ENCODE measurements around the gene TRIM68.

TRIM68 gene, protein sequence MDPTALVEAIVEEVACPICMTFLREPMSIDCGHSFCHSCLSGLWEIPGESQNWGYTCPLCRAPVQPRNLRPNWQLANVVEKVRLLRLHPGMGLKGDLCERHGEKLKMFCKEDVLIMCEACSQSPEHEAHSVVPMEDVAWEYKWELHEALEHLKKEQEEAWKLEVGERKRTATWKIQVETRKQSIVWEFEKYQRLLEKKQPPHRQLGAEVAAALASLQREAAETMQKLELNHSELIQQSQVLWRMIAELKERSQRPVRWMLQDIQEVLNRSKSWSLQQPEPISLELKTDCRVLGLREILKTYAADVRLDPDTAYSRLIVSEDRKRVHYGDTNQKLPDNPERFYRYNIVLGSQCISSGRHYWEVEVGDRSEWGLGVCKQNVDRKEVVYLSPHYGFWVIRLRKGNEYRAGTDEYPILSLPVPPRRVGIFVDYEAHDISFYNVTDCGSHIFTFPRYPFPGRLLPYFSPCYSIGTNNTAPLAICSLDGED

DNA sequence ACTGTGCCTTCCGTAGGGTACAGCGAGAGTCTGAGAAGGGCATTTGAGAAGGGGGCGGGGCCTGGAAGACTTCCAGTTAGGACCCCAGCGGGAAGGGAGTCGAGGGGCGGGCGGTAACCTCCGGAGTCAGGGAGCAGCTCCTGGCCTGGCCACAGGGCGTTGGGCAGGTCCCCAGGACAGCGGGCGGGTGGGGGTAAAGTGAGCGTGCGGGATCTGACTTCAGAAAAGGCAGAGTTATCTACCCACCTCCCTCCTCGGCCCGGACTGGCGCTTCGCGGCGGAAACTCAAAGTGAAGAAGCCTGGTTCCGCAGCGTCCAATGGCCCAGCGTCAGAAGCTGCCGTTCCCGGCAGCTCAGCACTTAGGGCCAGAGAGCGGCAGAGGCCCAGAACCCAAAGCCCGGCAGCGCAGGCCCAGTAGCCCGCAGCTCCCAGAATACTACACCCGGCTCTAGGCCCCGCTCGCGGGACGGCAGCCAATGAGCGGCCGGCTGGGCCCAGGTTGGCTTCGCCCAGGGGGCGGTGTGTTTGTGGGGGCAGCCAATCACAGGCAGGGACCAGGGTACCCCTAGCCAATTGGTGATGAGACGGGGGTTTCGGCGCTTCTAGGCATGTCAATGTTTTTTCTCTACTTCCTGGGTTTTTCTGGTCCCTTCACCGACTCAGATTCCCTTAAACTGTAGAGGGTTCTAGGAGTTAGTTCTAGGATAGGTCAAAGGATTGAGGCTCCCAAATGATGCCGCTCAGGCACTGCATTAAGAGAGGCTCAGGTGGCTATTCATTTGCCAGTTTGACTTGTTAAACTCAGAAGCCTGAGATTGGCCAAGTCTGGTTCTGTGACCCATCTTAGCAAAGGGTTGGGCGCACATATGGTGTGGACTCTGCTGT is at the start of gene TRIM68:
Gene TRIM68 (minus strand): TSS at position 451 of the 886 bp plus-strand sequence. CDS start 2,727 bp downstream, outside the sequence.
- peak; percentile 99 for FAIRE-seq

DNA sequence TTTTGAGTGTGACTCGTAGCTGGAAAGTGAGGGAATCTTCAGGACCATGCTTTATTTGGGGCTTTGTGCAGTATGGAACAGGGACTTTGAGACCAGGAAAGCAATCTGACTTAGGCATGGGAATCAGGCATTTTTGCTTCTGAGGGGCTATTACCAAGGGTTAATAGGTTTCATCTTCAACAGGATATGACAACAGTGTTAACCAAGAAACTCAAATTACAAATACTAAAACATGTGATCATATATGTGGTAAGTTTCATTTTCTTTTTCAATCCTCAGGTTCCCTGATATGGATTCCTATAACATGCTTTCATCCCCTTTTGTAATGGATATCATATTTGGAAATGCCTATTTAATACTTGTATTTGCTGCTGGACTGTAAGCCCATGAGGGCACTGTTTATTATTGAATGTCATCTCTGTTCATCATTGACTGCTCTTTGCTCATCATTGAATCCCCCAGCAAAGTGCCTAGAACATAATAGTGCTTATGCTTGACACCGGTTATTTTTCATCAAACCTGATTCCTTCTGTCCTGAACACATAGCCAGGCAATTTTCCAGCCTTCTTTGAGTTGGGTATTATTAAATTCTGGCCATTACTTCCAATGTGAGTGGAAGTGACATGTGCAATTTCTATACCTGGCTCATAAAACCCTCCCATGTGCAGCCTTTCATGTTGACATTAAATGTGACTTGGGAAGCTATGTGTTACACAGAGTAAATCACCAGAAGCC is 46.8 kb upstream of the TRIM68 start:
- no peak for FAIRE-seq

DNA sequence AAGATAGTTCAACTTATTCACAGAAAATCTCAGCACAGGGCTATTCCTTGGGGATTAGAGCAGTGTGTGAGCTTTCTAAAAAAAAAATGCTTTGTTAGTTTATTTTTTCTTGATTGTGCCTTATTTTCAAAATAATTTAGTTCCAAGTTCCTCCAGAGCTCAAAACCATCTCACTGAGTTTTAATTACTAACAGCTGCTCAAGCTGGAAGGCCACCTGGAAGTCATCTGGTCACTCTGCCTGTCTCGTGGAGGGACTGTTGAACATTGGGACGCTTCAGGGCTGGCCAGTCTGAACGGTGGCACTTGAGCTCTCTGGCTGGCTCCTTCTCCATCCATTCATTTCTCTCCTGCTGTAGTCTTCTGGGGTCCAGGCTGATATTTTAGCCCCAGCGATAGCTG is 39.7 kb upstream of the TRIM68 start:
- no peak for FAIRE-seq

DNA sequence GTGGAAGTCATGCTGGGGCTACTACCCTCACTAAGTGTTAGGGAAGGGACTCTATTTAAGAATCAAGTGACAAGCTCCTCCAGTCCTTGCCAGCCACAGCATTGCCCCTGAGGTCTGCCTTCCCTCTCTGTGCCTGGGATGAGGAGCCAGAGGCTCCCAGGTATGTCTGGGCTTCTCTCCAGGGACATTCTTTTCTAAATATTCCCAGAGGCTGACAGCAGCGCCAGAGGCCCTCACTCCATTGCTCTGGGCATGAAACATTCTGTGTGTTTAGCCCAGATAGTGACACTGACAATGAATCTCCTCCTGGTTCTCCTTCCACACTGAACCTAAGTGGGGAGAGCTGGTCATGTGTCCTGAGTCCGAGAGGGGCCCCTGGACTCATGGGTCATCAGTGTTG is 37.9 kb upstream of the TRIM68 start:
- no peak for FAIRE-seq

DNA sequence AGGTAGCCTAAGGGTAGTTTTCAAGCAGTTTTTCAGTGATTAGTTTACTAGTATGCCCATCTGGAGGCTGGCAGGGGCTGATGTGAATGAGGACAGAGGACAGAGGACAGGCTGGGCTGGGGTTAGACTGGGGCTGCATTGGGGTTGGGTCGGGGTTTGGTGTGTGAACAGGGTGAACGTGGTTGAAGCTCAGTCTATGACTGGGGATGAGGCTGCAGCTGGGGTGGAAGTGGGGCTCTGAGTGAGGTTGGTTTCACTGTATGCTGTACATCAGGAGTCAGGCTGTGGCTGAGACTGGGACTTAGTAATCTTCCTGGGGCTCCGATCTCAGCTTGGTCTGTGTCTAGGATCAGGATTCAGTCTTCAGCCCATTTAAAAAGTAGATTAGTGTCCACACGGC is 36.2 kb upstream of the TRIM68 start:
- no peak for FAIRE-seq

DNA sequence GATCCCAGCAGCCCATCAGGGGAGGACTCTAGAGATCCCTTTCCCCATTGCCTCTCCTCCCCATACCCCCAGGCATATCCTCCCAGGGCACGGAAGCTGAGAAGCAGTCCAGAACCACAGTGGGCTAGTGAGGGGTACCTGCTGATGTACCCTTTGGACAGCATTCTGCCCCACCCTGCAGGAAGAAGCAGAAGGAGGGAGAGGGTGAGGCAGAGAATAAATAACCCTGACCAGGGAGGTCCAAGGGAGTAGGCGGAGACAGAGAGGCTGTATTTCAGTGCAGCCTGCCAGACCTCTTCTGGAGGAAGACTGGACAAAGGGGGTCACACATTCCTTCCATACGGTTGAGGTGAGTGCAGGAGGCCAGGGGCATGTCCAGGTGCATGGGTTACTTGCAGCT is 35.7 kb upstream of the TRIM68 start, which contains the start of gene OR51E1:
Gene OR51E1 (plus strand): TSS at position 301 of the 400 bp plus-strand sequence. CDS start 8,545 bp downstream, outside the sequence.
- no peak for FAIRE-seq

DNA sequence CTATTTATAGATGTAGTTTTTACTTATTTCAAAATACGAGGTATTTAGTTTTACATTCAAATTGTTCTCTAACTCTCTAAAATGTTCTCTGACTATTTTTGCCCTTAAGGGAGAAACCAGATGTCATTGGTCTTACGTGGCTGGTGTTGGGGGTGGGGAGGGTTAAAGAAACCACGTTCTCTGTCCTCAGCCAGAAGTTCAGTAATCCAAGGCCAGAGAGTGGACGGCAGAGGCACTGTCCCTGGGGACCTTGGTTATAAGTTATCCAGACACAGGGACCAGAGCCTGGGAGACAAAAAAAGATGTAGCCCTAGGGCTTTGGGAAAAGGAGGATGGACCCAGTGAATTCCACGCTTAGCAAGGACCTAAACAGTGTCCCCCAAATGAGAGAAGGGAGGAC is 35.0 kb upstream of the TRIM68 start:
- no peak for FAIRE-seq

DNA sequence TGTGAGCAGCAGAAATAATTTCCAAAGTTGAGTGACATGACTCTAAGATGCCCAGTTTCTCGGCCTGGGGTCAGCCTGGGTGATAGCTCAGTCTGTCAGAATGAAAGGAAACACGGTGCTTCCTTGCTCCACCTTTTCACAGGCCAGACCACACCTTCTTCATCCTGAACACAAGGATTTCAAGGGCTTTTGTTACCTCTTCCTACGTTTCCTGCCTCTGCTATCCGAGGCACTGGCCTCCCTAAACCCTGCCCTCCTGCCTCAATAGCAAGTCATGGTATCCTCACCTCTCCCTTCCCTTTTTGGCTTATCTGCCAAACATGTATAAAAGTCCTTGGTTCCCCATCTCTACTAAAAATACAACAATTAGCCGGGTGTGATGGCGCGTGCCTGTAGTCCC is 34.0 kb upstream of the TRIM68 start:
- FAIRE-seq = no peak

DNA sequence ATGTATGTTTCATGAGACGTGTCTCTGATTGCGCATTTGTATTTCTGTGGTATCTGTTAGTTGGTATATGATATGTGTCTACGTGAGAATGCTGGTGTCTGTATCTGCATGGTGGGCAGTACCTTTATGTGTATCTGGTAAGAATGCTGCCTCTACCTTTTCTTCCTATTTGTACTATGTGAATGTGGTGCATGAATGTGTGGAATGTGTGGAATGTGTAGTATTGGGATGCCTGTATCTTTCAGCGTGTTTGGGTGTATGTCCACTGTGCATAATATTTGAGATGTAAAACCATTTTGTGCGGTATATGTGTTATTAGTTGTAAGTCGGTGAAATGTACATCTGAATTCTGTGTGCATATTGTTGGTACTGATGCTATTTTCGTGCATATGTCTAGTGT is 33.5 kb upstream of the TRIM68 start:
- FAIRE-seq = no peak

DNA sequence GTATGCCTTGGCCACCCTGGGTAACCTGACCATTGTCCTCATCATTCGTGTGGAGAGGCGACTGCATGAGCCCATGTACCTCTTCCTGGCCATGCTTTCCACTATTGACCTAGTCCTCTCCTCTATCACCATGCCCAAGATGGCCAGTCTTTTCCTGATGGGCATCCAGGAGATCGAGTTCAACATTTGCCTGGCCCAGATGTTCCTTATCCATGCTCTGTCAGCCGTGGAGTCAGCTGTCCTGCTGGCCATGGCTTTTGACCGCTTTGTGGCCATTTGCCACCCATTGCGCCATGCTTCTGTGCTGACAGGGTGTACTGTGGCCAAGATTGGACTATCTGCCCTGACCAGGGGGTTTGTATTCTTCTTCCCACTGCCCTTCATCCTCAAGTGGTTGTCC is 31.9 kb upstream of the TRIM68 start:
- FAIRE-seq = no peak

DNA sequence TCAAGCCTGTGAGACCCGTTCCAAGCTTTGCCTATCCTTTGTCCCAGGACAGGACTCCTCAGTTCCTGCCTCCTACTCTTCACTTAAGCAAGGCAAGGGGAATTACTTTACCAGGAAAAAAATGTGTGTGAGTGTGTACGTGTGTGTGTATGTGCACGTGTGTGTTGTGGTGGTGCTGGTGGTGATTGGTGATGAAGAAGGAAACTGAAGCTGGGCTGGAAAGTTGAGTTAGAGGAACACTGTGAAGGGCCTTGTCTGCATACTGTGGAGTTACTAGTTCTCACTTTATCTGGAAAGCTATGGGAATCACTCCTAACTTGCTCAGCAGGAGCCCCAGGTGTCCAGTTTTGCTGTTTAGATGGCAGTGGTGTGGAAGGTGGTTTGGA is 29.6 kb upstream of the TRIM68 start:
- FAIRE-seq = no peak

DNA sequence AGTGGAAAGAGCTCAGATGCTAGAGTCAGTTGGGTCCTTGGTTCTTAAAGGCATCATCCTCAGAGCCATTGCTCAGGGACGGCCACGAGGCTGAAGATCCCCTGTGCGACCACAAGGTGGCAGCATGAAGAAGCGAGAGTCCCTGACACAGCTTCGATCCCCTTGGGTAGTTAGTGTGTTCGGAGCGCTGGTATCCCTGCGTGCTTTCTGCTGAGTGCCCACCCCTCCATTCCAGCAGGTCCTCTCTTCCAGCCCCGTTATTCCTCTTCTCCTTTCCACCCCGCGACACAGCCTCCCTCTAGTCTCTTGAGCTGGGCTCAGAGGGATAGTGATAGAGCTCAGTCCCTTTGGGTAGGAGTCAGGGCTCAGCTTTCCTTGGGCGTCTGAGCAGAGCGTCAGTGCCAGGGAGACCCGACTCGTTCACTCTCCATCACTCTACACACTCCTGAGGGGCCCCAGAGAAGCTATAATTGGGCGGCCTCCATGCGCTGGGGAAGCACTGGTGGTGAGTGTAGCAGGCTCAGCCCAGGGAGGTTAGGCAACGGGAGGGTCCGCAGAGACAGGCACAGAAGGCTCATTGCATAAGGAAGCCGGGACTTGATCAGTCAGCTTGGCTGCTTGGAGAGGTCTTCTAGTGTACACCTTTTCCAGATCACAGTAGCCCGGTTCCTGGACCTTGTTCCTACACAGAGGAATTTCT is 29.1 kb upstream of the TRIM68 start, which contains the start of gene OR51D1:
Gene OR51D1 (plus strand): TSS at position 516 of the 700 bp plus-strand sequence. CDS start 2,314 bp downstream, outside the sequence.
- no peak for FAIRE-seq

DNA sequence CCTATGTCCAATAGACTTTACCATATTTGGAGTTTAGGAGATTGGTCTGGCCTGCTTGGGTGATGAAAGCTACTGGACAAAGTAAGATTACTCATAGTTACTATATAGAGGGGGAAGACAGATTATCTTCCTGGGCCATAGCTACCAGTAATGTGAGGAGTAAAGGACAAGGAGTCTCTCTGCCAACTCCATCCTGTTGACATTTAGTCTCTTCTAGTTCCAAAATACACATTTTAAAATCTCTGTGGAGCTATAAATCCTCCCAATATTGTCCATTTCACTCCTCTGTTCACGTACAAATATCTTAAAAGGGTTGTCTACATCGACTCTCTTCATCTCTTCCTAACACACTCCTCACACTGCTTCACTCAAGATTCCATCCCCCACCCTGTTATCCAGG is 28.1 kb upstream of the TRIM68 start:
- FAIRE-seq = no peak

DNA sequence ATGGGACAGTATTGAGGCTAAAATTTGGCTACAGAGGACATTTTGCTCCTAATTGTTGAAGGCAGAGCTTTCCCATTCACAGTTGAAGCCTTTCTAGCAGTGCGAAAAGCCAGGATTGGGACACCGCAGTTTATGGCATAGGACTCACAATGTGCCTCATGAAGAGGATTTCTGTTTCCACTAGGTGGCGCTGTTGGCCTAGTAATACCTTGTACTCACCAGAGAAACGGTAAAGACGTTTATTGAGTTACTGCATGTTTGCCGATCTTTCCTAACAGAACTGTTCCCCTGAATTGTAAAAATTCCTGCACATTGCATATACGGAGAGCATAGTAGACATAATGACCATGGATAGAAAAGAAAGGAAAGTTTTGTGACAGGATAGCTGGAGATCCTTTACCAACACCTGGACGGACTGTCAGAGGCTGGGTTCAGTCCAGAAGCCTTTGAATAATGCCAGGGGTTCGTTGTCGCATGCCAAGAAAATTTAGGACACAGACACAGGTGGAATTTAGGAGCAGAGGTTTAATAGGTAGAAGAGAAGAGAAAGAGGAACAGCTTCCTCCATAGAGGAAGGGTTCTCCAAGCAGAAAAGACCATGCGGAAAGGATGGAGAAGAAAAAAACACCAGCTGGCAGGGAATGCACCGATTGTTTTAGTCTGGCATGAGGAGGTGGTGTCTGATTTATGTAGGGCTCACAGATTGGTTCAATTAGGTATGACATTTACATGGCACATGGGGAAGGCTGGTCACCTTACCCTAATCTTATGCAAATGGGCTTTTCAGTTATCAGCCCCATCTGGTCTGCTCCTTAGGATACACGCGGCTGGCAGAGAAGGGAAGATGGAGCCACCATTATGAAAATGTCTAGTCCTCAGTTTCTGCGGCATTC is 18.4 kb upstream of the TRIM68 start:
- peak; percentile 9 for FAIRE-seq

DNA sequence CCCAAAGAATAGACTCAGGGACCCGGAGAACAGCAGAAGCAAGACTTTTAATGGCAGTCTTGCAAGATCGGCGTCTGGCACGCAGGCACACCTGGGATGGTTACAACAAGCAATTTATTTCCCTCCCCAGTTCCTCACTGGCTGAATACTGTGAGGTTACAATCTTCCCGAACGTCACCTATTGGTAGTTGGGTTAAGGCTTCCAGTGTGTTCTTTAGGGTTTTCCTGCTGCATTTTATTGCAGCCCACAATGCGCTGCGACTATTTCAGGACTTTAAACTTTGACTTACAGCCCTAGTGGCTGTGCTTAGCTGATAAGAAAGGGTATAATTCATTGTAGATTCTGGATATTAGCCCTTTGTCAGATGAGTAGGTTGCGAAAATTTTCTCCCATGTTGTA is 11.5 kb upstream of the TRIM68 start:
- FAIRE-seq = no peak

DNA sequence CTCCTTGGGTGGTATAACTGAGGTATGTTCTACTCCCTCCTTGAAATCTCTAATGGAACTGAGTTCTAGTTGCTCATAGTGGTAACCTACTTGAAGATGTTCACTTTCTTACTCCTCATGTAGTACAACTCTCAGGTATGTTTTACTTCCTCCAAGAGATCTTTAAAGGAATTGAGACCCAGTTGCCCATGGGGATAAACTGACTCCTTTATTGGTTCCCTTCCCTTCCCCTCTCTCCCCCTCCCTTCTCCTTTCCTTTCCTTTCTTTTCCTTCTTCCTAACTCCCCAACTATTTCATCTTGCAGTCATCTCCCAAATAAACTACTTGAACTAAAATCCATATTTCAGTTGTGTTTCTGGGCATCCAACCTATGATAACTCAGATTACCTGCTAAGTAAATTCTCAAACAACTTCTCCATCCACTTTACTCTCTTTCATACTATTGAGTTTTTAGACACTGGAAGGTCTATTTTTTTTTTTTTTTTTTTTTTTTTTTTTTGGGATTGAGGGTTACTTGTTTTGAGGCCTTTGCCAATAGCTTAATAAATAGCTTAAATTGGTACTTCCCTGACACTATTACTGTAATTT is 7.9 kb upstream of the TRIM68 start:
- FAIRE-seq = no peak

DNA sequence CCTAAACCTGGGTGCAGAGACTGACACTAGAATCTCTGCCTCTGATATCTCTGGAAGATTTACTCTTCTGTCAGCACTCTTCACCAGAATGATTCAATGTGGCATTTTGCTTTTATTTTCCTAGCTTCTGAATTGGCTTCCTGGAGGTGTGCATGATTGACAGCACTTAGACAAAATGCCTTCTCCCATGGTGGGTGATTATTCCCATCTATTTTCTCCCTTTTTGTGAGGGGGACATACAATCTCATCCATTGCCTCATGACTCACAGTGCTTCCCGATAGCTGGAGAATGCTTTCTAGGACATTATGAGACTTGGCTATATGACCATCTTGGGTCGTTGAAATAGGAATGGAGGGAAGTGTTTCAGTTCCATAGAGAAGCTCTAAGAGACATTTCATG is 4.0 kb upstream of the TRIM68 start:
- no peak for FAIRE-seq

DNA sequence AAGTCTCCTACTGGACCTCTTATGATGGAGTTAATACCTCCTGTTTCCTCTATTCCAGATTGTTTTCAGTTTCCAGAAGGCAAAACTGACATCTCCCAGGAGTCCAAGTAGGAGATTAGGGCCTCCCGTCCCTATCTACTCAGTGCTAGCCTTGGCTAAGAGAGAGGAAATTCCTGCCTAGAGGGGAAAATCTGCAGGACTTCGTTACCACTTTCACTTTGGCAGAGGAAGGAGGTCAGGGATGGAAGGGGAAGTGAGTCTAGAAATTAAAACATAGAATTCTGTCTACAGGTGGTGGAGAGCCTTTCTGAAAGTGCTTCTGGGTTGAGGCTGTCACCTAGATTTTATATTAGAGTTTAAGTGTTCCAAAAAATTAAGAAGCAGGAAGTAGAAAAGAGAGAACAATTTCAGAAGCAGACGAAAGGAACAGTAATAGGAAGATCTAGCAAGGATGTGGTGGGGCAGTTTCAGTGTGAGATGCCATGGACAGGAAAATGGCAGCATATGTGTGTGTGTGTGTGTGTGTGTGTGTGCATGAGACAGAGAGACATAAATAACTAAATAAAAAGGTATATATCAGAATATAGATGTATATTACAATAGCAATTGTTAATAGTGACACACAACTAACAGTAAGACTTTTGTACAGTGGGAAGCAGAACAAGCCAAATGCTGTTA is 2.4 kb upstream of the TRIM68 start:
- FAIRE-seq = no peak

DNA sequence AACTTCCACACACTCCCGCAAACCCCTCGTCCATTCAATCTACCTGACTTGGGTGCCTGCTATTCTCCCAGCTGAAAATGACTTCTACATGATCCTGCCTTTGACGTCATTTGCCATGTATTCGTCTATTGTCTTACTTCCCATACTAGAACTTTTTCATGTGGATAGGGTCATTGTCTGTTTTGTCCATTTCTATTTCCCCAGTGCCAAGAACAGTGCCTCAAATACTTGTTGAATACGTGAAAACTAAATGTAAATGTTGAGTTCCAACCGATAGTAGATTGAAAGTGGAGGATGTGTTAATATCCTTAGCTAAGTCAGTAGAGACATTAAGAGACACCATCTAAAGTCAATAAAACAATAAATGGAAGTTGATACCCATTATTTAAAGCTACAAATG is 935 bp downstream of the TRIM68 start:
- no peak for FAIRE-seq
